Thyroid gland (tissue), 4 donors: ENCODE data around the gene TSPAN8.

Source experiments
- CTCF ChIP-seq, 6 experiments: fragments of 200-600 bp in 3 of 6; fragments of 450-650 bp in 3 of 6; sonication (generic) in 3 of 6; IDR thresholded peaks; one replicate each; pipeline ENCODE4 v1.5.1; 2016 to 2019; ENCODE audit warnings: antibody characterized with exemption in 6 of 6, mild to moderate bottlenecking in 2 of 6, inconsistent platforms in 1 of 6, moderate library complexity in 1 of 6
- POLR2A ChIP-seq, 2 donors: fragments of 450-650 bp; IDR thresholded peaks; one replicate each; pipeline ENCODE4 v1.6.1; 2017; ENCODE audit warnings: antibody characterized with exemption in 2 of 2, mild to moderate bottlenecking in 2 of 2, moderate library complexity in 1 of 2

- no peak for TF ChIP-seq CTCF (IDR thresholded peaks at IDR 0.05)
- TF ChIP-seq POLR2A (IDR thresholded peaks at IDR 0.05) = no peak
Measured at GRCh38 chr12:71190822-71191221, 33.0 kb upstream of the TSPAN8 start.
